Measurements from ENCODE around the gene KLHDC1. TPM values are rescaled to one million over a fixed set of nuclear protein-coding genes. Genes with fewer than 3 reads are reported as not detected.
"Not testable (repeated sequence)": the region's sequence is repeated elsewhere in the genome, so short reads cannot be mapped to it uniquely, and the experiment has no call there.

Gene KLHDC1
- total and polyA plus RNA-seq, 5 donors: 5.3 to 14.5 (median 10.7) TPM

- peak; percentile 93 to 97 for ATAC-seq
- Histone ChIP-seq H3K27ac (ENCODE audit: low read length) (peak within 1 kb of the TSS; percentile 94), H3K27me3 (ENCODE audit: control insufficient read depth, insufficient read depth) (no peaks in the 10 kb centered on the region), H3K4me3 (ENCODE audit: low read length) (peak within 1 kb of the TSS; percentile 90), H3K9me3 (ENCODE audit: control insufficient read depth, low read length) (no peaks in the 10 kb centered on the region), H3K4me1 (ENCODE audit: control insufficient read depth, insufficient read depth, low read length) (peaks cover 4% of the 10 kb centered on the region)
- WGBS: under 1% methylated on average over 86 of the region's 86 CpGs
- DNase-seq: peak; percentile 91 to 97 (median 96)
- intact Hi-C loops (cut with DNase I): loop anchor here in 2 of 4 donors (10.0 kb wide), 1 partner anchor 133 kb away; the partner anchor contains the start of gene DNAAF2 (in 2 of the 2)
Observed at GRCh38 chr14:49767571-49768300, 74.8 kb downstream of the KLHDC1 start, which contains the start of gene KLHDC2. Gene KLHDC2, plus strand, starts transcription at chr14:49768153. Its CDS starts 316 bp downstream, at chr14:49768469.

GRCh38 chr14:49768301-49769121, 75.6 kb downstream of the KLHDC1 start:
- intact Hi-C loops (cut with DNase I): loop anchor here in 2 of 4 donors (10.0 kb wide), 1 partner anchor 134 kb away; the partner anchor contains the start of gene DNAAF2 (in 2 of the 2)
- ATAC-seq: peak; percentile 56 to 60

GRCh38 chr14:49769171-49769570, 76.3 kb downstream of the KLHDC1 start:
- H3K4me3 ChIP-seq (ENCODE audit: low read length): peak overlapping the region; percentile 90
- DNase-seq: no peak
- no peak for ATAC-seq
- no peaks in the 10 kb centered on the region for H3K9me3 ChIP-seq (ENCODE audit: control insufficient read depth, low read length)
- H3K27me3 ChIP-seq (ENCODE audit: control insufficient read depth, insufficient read depth): no peaks in the 10 kb centered on the region
- H3K4me1 ChIP-seq (ENCODE audit: control insufficient read depth, insufficient read depth, low read length): peaks cover 4% of the 10 kb centered on the region
- intact Hi-C loops (cut with DNase I): loop anchor here in 2 of 4 donors (10.0 kb wide), 1 partner anchor 134 kb away; the partner anchor contains the start of gene DNAAF2 (in 2 of the 2)
- WGBS: 22% methylated on average over 6 of the region's 6 CpGs
- peak overlapping the region; percentile 94 for H3K27ac ChIP-seq (ENCODE audit: low read length)

More at GRCh38 chr14:49768301-49769121, 75.6 kb downstream of the KLHDC1 start:
- Histone ChIP-seq H3K4me1 (ENCODE audit: control insufficient read depth, insufficient read depth, low read length) (peaks cover 4% of the 10 kb centered on the region), H3K27ac (ENCODE audit: low read length) (peak overlapping the region; percentile 94), H3K27me3 (ENCODE audit: control insufficient read depth, insufficient read depth) (no peaks in the 10 kb centered on the region), H3K9me3 (ENCODE audit: control insufficient read depth, low read length) (no peaks in the 10 kb centered on the region), H3K4me3 (ENCODE audit: low read length) (peak overlapping the region; percentile 90)
- DNase-seq: peak; percentile 46 to 85 (median 74)
- WGBS: under 1% methylated on average over 67 of the region's 67 CpGs

GRCh38 chr14:49769581-49770211, 76.8 kb downstream of the KLHDC1 start:
- intact Hi-C loops (cut with DNase I): loop anchor here in 2 of 4 donors (10.0 kb wide), 1 partner anchor 135 kb away; the partner anchor contains the start of gene DNAAF2 (in 2 of the 2)
- Histone ChIP-seq H3K27me3 (ENCODE audit: control insufficient read depth, insufficient read depth) (no peaks in the 10 kb centered on the region), H3K4me1 (ENCODE audit: control insufficient read depth, insufficient read depth, low read length) (peaks cover 4% of the 10 kb centered on the region), H3K27ac (ENCODE audit: low read length) (no peak overlapping the region), H3K4me3 (ENCODE audit: low read length) (peak overlapping the region; percentile 90), H3K9me3 (ENCODE audit: control insufficient read depth, low read length) (no peaks in the 10 kb centered on the region)
- no peak for ATAC-seq
- peak in 1 of 3 donors; percentile 55 for DNase-seq
- 77% methylated on average over 15 of the region's 15 CpGs for WGBS

GRCh38 chr14:49770212-49770817, 77.4 kb downstream of the KLHDC1 start:
- intact Hi-C loops (cut with DNase I): no loop called here
- H3K4me1 ChIP-seq (ENCODE audit: control insufficient read depth, insufficient read depth, low read length): peaks cover 4% of the 10 kb centered on the region
- H3K27ac ChIP-seq (ENCODE audit: low read length): peak overlapping the region; percentile 34
- H3K27me3 ChIP-seq (ENCODE audit: control insufficient read depth, insufficient read depth): no peaks in the 10 kb centered on the region
- H3K9me3 ChIP-seq (ENCODE audit: control insufficient read depth, low read length): no peaks in the 10 kb centered on the region
- WGBS: 73% methylated on average over 4 of the region's 4 CpGs
- no peak overlapping the region for H3K4me3 ChIP-seq (ENCODE audit: low read length)
- no peak for ATAC-seq
- no peak for DNase-seq

GRCh38 chr14:49771691-49772090, 78.8 kb downstream of the KLHDC1 start:
- ATAC-seq; H3K27me3 ChIP-seq (ENCODE audit: control insufficient read depth, insufficient read depth); H3K4me3 ChIP-seq (ENCODE audit: low read length); H3K27ac ChIP-seq (ENCODE audit: low read length); H3K9me3 ChIP-seq (ENCODE audit: control insufficient read depth, low read length); DNase-seq; intact Hi-C loops (cut with DNase I); H3K4me1 ChIP-seq (ENCODE audit: control insufficient read depth, insufficient read depth, low read length): not testable (repeated sequence)
- 87% methylated on average over 10 of the region's 10 CpGs for WGBS

- no peak overlapping the region for H3K27ac ChIP-seq (ENCODE audit: low read length)
- intact Hi-C loops (cut with DNase I): no loop called here
Observed at GRCh38 chr14:49774106-49774505, 81.2 kb downstream of the KLHDC1 start.

GRCh38 chr14:49778421-49778820, 85.5 kb downstream of the KLHDC1 start:
- no peak overlapping the region for H3K27ac ChIP-seq (ENCODE audit: low read length)
- no peaks in the 10 kb centered on the region for H3K9me3 ChIP-seq (ENCODE audit: control insufficient read depth, low read length)
- no peak for DNase-seq
- 100% methylated on average over 2 of the region's 2 CpGs for WGBS
- ATAC-seq: no peak
- no peaks in the 10 kb centered on the region for H3K27me3 ChIP-seq (ENCODE audit: control insufficient read depth, insufficient read depth)
- no peak overlapping the region for H3K4me3 ChIP-seq (ENCODE audit: low read length)
- intact Hi-C loops (cut with DNase I): no loop called here
- no peaks in the 10 kb centered on the region for H3K4me1 ChIP-seq (ENCODE audit: control insufficient read depth, insufficient read depth, low read length)

More at GRCh38 chr14:49774106-49774505, 81.2 kb downstream of the KLHDC1 start:
- Histone ChIP-seq H3K9me3 (ENCODE audit: control insufficient read depth, low read length) (no peaks in the 10 kb centered on the region), H3K4me1 (ENCODE audit: control insufficient read depth, insufficient read depth, low read length) (peaks cover 4% of the 10 kb centered on the region), H3K4me3 (ENCODE audit: low read length) (no peak overlapping the region), H3K27me3 (ENCODE audit: control insufficient read depth, insufficient read depth) (no peaks in the 10 kb centered on the region)
- DNase-seq (no peak), ATAC-seq (no peak)
- WGBS: 100% methylated on average over 1 of the region's 1 CpG

- 94% methylated on average over 7 of the region's 7 CpGs for WGBS
- H3K27ac ChIP-seq (ENCODE audit: low read length); DNase-seq; H3K27me3 ChIP-seq (ENCODE audit: control insufficient read depth, insufficient read depth); H3K4me3 ChIP-seq (ENCODE audit: low read length); ATAC-seq; H3K4me1 ChIP-seq (ENCODE audit: control insufficient read depth, insufficient read depth, low read length); H3K9me3 ChIP-seq (ENCODE audit: control insufficient read depth, low read length): not testable (repeated sequence)
- intact Hi-C loops (cut with DNase I): loop anchor here in 3 of 4 donors (10.0 kb wide), 2 partner anchors 54 to 64 kb away; no protein-coding TSS in a partner anchor
Observed at GRCh38 chr14:49781040-49781439, 88.1 kb downstream of the KLHDC1 start.

- intact Hi-C loops (cut with DNase I): loop anchor here in 3 of 4 donors (10.0 kb wide), 2 partner anchors 51 to 61 kb away; no protein-coding TSS in a partner anchor
- no peak for DNase-seq
- Histone ChIP-seq H3K4me3 (ENCODE audit: low read length) (no peak overlapping the region), H3K4me1 (ENCODE audit: control insufficient read depth, insufficient read depth, low read length) (no peaks in the 10 kb centered on the region), H3K9me3 (ENCODE audit: control insufficient read depth, low read length) (no peaks in the 10 kb centered on the region), H3K27me3 (ENCODE audit: control insufficient read depth, insufficient read depth) (no peaks in the 10 kb centered on the region), H3K27ac (ENCODE audit: low read length) (no peak overlapping the region)
- 84% methylated on average over 3 of the region's 3 CpGs for WGBS
- no peak for ATAC-seq
Observed at GRCh38 chr14:49783394-49784014, 90.6 kb downstream of the KLHDC1 start.

All from right cardiac atrium (tissue), 5 donors.